Panc1 (cell line): ENCODE data around the gene SLC16A7. TPM values are rescaled to one million over a fixed set of nuclear protein-coding genes. Genes with fewer than 3 reads are reported as not detected.
"Not testable (repeated sequence)": the region's sequence is repeated elsewhere in the genome, so short reads cannot be mapped to it uniquely, and the experiment has no call there.

ENCODE experiments used
- ATAC-seq: fragments of 200-7000 bp; cut with Tn5 transposase; 2 replicates; pipeline ENCODE4 v1.9.1; 2020; ENCODE audit warnings: mild to moderate bottlenecking, moderate library complexity
- BruUV-seq: library from RNA; stranded (reverse); fragments of 400-500 nt; replicated peaks from 2 replicates; lab custom pipeline; 2021; lab: Mats Ljungman, UMichigan
- CTCF ChIA-PET: fragments of 300-600 bp; sonication (Branson Sonifier 250); formaldehyde crosslinking; loops from one replicate; lab custom pipeline; 2022; ENCODE audit warnings: antibody characterized with exemption; lab: Charles Lee
- POLR2A ChIA-PET: fragments of 300-600 bp; sonication (Branson Sonifier 250); formaldehyde crosslinking; loops from one replicate; lab custom pipeline; 2022; ENCODE audit warnings: antibody characterized with exemption; lab: Charles Lee
- DNase-seq: peaks from one replicate; pipeline ENCODE4 v3.0.0-alpha.2; 2010; ENCODE audit warnings: low read depth, low spot score
- H3K27ac ChIP-seq: 2 replicates; pipeline ENCODE4 v1.5.1; 2011; ENCODE audit warnings: mild to moderate bottlenecking, low read length, inconsistent platforms
- H3K27me3 ChIP-seq: fragments of 200-500 bp; sonication (Bioruptor generic); 2 replicates; pipeline ENCODE4 v1.6.0; 2014; ENCODE audit warnings: low read length, inconsistent platforms; ENCODE audit not compliant: control insufficient read depth, insufficient read depth
- H3K36me3 ChIP-seq: fragments of 200-500 bp; sonication (Bioruptor generic); 2 replicates; pipeline ENCODE4 v1.5.1; 2014; ENCODE audit warnings: inconsistent platforms, mild to moderate bottlenecking, low read length, moderate library complexity; ENCODE audit not compliant: control insufficient read depth, insufficient read depth
- H3K4me1 ChIP-seq: 2 replicates; pipeline ENCODE4 v1.5.1; 2011; ENCODE audit warnings: inconsistent platforms, mild to moderate bottlenecking, low read length, moderate library complexity; ENCODE audit not compliant: control insufficient read depth, insufficient read depth
- H3K4me3 ChIP-seq, 2 experiments: 2 replicates each; pipeline ENCODE4 v1.5.1; 2011 to 2012; ENCODE audit warnings: low read depth in 2 of 2, low read length in 2 of 2, mild to moderate bottlenecking in 2 of 2, inconsistent platforms in 1 of 2, moderate library complexity in 1 of 2
- H3K9me3 ChIP-seq: fragments of 200-500 bp; sonication (Bioruptor generic); 2 replicates; pipeline ENCODE4 v1.5.1; 2014; ENCODE audit warnings: low read depth, mild to moderate bottlenecking, inconsistent platforms, low read length, moderate library complexity; ENCODE audit not compliant: control insufficient read depth, insufficient read depth
- POLR2AphosphoS5 ChIP-seq: IDR thresholded peaks from 2 replicates; pipeline ENCODE4 v1.6.1; 2012; ENCODE audit warnings: mild to moderate bottlenecking, low read depth, low read length, moderate library complexity
- SIN3A ChIP-seq: IDR thresholded peaks from 2 replicates; pipeline ENCODE4 v1.6.1; 2012; ENCODE audit warnings: low read depth, mild to moderate bottlenecking, low read length, moderate library complexity, borderline replicate concordance; ENCODE audit not compliant: insufficient read depth
- TCF7L2 ChIP-seq: IDR thresholded peaks from 2 replicates; pipeline ENCODE4 v1.6.1; 2011; ENCODE audit warnings: mild to moderate bottlenecking, low read depth, low read length, inconsistent platforms
- in situ Hi-C: cut with HindIII; loops from 2 replicates; pipeline ENCODE4 v1.10.0; 2016; ENCODE audit warnings: low sequenced_read_pairs, low pct_unique_long_range_greater_than_20kb
- intact Hi-C: fragments of 100-400 bp; cut with micrococcal nuclease; formaldehyde crosslinking; loops from one replicate; pipeline ENCODE4 v1.10.0; 2022; ENCODE audit not compliant: unreplicated experiment
- total RNA-seq: library from RNA; stranded (reverse); gene quantifications from one replicate; pipeline ENCODE4 v1.2.1, GENCODE V29; 2021; ENCODE audit not compliant: unreplicated experiment
- TF ChIP-seq, protein P1 (sequence below), 2 experiments: IDR thresholded peaks; 2 replicates each; pipeline ENCODE4 v1.6.1; 2011 to 2012; ENCODE audit warnings: low read depth in 2 of 2, control low read depth in 1 of 2, low read length in 1 of 2, mild to moderate bottlenecking in 1 of 2, moderate library complexity in 1 of 2; ENCODE audit not compliant: insufficient read depth in 1 of 2
- TF ChIP-seq, protein P2 (sequence below): fragments of 450-650 bp; IDR thresholded peaks from 2 replicates; pipeline ENCODE4 v1.5.1; 2017; ENCODE audit warnings: mild to moderate bottlenecking

SLC16A7 gene
- total RNA-seq, 1 experiment from 2014 or later, result 0.33 TPM

DNA sequence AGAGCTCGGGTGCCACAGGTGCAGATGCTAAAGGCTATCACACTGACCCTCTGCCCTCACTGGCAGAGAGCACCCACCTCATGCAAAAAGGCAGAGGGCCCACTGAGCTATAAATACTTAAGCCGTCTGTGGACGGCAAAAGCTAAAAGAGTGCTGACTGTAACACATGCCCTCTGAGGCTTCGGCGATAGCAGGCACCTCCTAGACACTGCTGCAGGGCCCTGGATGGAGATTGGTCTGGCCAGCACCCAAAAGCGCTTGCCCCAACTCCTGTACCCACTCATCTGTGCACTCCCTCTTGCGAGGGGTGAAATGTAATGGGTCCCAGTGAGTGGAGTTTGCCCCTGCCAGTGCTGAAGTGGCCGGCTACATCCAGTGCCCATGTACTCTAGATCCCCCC is 148.7 kb downstream of the SLC16A7 start:
- no peak overlapping the region for H3K27ac ChIP-seq
- TF ChIP-seq, protein P1, sequence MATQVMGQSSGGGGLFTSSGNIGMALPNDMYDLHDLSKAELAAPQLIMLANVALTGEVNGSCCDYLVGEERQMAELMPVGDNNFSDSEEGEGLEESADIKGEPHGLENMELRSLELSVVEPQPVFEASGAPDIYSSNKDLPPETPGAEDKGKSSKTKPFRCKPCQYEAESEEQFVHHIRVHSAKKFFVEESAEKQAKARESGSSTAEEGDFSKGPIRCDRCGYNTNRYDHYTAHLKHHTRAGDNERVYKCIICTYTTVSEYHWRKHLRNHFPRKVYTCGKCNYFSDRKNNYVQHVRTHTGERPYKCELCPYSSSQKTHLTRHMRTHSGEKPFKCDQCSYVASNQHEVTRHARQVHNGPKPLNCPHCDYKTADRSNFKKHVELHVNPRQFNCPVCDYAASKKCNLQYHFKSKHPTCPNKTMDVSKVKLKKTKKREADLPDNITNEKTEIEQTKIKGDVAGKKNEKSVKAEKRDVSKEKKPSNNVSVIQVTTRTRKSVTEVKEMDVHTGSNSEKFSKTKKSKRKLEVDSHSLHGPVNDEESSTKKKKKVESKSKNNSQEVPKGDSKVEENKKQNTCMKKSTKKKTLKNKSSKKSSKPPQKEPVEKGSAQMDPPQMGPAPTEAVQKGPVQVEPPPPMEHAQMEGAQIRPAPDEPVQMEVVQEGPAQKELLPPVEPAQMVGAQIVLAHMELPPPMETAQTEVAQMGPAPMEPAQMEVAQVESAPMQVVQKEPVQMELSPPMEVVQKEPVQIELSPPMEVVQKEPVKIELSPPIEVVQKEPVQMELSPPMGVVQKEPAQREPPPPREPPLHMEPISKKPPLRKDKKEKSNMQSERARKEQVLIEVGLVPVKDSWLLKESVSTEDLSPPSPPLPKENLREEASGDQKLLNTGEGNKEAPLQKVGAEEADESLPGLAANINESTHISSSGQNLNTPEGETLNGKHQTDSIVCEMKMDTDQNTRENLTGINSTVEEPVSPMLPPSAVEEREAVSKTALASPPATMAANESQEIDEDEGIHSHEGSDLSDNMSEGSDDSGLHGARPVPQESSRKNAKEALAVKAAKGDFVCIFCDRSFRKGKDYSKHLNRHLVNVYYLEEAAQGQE (IDR thresholded peaks at IDR 0.05; ENCODE audit: insufficient read depth in 1 of 2, low read depth in 2 of 2, low read length in 1 of 2), result no peak
- TF ChIP-seq SIN3A (no peak), TCF7L2 (no peak)
- TF ChIP-seq, protein P2, sequence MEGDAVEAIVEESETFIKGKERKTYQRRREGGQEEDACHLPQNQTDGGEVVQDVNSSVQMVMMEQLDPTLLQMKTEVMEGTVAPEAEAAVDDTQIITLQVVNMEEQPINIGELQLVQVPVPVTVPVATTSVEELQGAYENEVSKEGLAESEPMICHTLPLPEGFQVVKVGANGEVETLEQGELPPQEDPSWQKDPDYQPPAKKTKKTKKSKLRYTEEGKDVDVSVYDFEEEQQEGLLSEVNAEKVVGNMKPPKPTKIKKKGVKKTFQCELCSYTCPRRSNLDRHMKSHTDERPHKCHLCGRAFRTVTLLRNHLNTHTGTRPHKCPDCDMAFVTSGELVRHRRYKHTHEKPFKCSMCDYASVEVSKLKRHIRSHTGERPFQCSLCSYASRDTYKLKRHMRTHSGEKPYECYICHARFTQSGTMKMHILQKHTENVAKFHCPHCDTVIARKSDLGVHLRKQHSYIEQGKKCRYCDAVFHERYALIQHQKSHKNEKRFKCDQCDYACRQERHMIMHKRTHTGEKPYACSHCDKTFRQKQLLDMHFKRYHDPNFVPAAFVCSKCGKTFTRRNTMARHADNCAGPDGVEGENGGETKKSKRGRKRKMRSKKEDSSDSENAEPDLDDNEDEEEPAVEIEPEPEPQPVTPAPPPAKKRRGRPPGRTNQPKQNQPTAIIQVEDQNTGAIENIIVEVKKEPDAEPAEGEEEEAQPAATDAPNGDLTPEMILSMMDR, result no peak
- ChIA-PET CTCF (no interaction called here), POLR2A (no interaction called here)
- ATAC-seq (no peak), DNase-seq (no peak)
- in situ Hi-C loops, result no loop called here
- no peaks in the 10 kb centered on the region for H3K4me1 ChIP-seq
- intact Hi-C loops, result no loop called here
- H3K36me3 ChIP-seq, result no peaks in the 10 kb centered on the region
- H3K9me3 ChIP-seq, result no peaks in the 10 kb centered on the region
- no TSS peak for BruUV-seq
- no peak overlapping the region for H3K4me3 ChIP-seq
- no peaks in the 10 kb centered on the region for H3K27me3 ChIP-seq

DNA sequence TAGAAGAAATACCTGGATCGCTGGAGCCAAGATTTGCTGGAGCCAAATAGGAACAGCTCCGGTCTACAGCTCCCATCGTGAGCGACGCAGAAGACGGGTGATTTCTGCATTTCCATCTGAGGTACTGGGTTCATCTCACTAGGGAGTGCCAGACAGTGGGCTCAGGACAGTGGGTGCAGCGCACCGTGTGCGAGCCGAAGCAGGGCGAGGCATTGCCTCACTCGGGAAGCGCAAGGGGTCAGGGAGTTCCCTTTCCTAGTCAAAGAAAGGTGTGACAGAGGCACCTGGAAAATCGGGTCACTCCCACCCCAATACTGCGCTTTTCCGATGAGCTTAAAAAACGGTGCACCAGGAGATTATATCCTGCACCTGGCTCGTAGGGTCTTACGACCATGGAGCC is 155.3 kb downstream of the SLC16A7 start:
- DNase-seq, BruUV-seq, POLR2A ChIA-PET, H3K4me3 ChIP-seq, H3K9me3 ChIP-seq, H3K36me3 ChIP-seq, intact Hi-C loops, H3K27ac ChIP-seq, H3K27me3 ChIP-seq, in situ Hi-C loops, ATAC-seq, CTCF ChIA-PET, H3K4me1 ChIP-seq: not testable (repeated sequence)

DNA sequence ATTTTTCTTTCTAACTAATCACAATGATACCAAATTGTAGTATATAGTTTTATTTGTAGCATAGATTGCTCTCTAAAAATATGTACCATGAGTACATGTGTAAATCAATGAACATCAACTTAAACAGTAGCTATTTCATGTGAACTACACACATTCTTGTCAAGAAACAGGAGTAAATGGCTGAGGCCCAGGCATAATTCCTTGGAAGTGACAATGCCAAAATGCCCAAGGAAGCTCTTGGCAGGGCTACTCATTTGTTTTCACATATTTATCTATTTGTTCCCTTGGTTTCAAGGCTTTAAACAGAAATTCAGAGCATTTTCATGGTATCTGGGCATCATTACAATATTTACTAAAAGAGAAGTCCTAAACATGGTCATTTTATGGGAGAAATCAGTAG is 165.7 kb downstream of the SLC16A7 start:
- Histone ChIP-seq H3K4me1 (no peaks in the 10 kb centered on the region), H3K27me3 (no peaks in the 10 kb centered on the region), H3K4me3 (no peak overlapping the region), H3K36me3 (no peaks in the 10 kb centered on the region), H3K9me3 (no peaks in the 10 kb centered on the region; the same call in 1 of the 2 replicates), H3K27ac (no peak overlapping the region)
- POLR2A ChIA-PET, result no interaction called here
- CTCF ChIA-PET, result no interaction called here
- in situ Hi-C loops (no loop called here), intact Hi-C loops (no loop called here)
- BruUV-seq, result no TSS peak
- ATAC-seq, result no peak
- TF ChIP-seq, protein P2, result no peak
- TF ChIP-seq POLR2AphosphoS5, result no peak
- TF ChIP-seq SIN3A, result no peak
- no peak for TF ChIP-seq TCF7L2
- TF ChIP-seq, protein P1 (IDR thresholded peaks at IDR 0.05; ENCODE audit: insufficient read depth in 1 of 2, low read depth in 2 of 2, low read length in 1 of 2), result no peak
- DNase-seq, result no peak
